ENCODE measurements around the gene BUB1B. TPM values are rescaled to one million over a fixed set of nuclear protein-coding genes. Genes with fewer than 3 reads are reported as not detected.
"Not testable (repeated sequence)": the region's sequence is repeated elsewhere in the genome, so short reads cannot be mapped to it uniquely, and the experiment has no call there.

BUB1B gene
- 10 to 100 TPM; 11.5 to 38.1 (median 29.6) TPM for total RNA-seq (2021; fragmentation: NEBNext Ultra II Directional; extraction: Animal tissue kit (Norgen Biotek cat#: 25700))
- long read RNA-seq, partial matches to known transcripts = 3 of 6 reads
- long read RNA-seq, other reads (novel, unspliced or antisense) = 0 of 6 reads

GRCh38 chr15:40160689-40161688 is at the start of gene BUB1B:
BUB1B (plus strand) TSS chr15:40161069; CDS start chr15:40161221, 152 bp downstream.
- H3K4me3 Mint-ChIP-seq = no peak within 1 kb of the TSS
- DNase-seq = peak; percentile 89
- H3K27me3 Mint-ChIP-seq (ENCODE audit: insufficient read depth) = no peaks in the 10 kb centered on the region
- H3K27ac Mint-ChIP-seq = no peak within 1 kb of the TSS
- H3K4me1 Mint-ChIP-seq (ENCODE audit: low read depth) = peaks cover 5% of the 10 kb centered on the region; the same call in 1 of the 2 replicates
- H3K36me3 Mint-ChIP-seq (ENCODE audit: low read depth) = no peaks in the 10 kb centered on the region; the same call in 1 of the 2 replicates
- H3K9me3 Mint-ChIP-seq = no peaks in the 10 kb centered on the region
- TF ChIP-seq, protein P1, sequence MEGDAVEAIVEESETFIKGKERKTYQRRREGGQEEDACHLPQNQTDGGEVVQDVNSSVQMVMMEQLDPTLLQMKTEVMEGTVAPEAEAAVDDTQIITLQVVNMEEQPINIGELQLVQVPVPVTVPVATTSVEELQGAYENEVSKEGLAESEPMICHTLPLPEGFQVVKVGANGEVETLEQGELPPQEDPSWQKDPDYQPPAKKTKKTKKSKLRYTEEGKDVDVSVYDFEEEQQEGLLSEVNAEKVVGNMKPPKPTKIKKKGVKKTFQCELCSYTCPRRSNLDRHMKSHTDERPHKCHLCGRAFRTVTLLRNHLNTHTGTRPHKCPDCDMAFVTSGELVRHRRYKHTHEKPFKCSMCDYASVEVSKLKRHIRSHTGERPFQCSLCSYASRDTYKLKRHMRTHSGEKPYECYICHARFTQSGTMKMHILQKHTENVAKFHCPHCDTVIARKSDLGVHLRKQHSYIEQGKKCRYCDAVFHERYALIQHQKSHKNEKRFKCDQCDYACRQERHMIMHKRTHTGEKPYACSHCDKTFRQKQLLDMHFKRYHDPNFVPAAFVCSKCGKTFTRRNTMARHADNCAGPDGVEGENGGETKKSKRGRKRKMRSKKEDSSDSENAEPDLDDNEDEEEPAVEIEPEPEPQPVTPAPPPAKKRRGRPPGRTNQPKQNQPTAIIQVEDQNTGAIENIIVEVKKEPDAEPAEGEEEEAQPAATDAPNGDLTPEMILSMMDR (IDR thresholded peaks at IDR 0.05) = no peak

DNA sequence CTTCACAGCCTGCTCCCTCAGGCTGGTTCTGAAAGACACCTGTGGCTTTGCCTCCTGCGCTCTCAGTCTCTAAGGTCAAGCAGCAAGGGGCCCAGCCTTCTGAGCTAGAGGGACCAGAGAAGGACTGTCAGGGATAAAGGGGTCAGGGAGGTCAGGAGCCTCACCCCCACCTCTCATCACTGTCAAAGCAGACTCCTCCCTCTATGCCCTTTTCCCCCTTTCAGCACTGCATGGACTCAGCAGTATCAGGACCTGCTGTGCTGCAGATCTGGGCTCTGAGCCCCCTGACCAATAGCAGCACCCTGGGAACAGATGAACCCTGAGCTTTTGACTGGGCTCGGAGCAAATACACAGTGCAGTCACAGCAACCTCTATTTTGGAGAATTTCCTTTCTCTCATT is 49.0 kb upstream of the BUB1B start:
- no peak for DNase-seq
- peaks cover 36% of the 10 kb centered on the region for H3K4me1 Mint-ChIP-seq (ENCODE audit: low read depth)
- peaks cover 29% of the 10 kb centered on the region for H3K27me3 Mint-ChIP-seq (ENCODE audit: insufficient read depth)
- no peaks in the 10 kb centered on the region for H3K9me3 Mint-ChIP-seq
- no peak overlapping the region for H3K4me3 Mint-ChIP-seq
- H3K27ac Mint-ChIP-seq = no peak overlapping the region
- H3K36me3 Mint-ChIP-seq (ENCODE audit: low read depth) = no peaks in the 10 kb centered on the region
- TF ChIP-seq, protein P1 (IDR thresholded peaks at IDR 0.05) = no peak

- no peaks in the 10 kb centered on the region for H3K9me3 Mint-ChIP-seq
- no peak for DNase-seq
- no peaks in the 10 kb centered on the region for H3K36me3 Mint-ChIP-seq (ENCODE audit: low read depth)
- peaks cover 31% of the 10 kb centered on the region for H3K27me3 Mint-ChIP-seq (ENCODE audit: insufficient read depth)
- no peak overlapping the region for H3K4me3 Mint-ChIP-seq
- H3K4me1 Mint-ChIP-seq (ENCODE audit: low read depth) = peaks cover 28% of the 10 kb centered on the region
- H3K27ac Mint-ChIP-seq = no peak overlapping the region
- TF ChIP-seq, protein P1 (IDR thresholded peaks at IDR 0.05) = no peak
These were observed 48.1 kb upstream of the BUB1B start for GRCh38 chr15:40112789-40113188.

DNA sequence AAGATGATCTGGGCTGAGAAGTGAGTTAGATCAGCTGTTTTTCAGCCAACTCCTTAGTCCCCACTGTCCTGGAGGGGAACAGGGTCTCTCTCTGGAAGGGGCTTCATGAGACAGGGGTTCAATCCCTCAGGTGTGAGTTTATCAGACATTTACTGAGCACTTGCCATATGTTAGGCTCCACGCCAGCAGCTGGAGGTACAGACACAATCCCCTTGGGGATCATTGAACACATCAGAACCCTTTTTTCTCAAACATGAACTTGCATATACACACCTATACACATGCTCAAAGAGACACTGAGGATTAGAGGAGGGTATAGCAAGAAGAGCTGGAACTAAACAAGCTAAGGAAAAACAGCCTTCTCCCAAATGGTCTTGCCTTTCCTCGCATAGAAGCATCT is 46.7 kb upstream of the BUB1B start:
- DNase-seq = no peak
- H3K9me3 Mint-ChIP-seq = no peaks in the 10 kb centered on the region
- peaks cover 26% of the 10 kb centered on the region for H3K4me1 Mint-ChIP-seq (ENCODE audit: low read depth)
- no peak overlapping the region for H3K27ac Mint-ChIP-seq
- TF ChIP-seq, protein P1 (IDR thresholded peaks at IDR 0.05) = no peak
- H3K4me3 Mint-ChIP-seq = no peak overlapping the region
- no peaks in the 10 kb centered on the region for H3K36me3 Mint-ChIP-seq (ENCODE audit: low read depth)
- peaks cover 34% of the 10 kb centered on the region for H3K27me3 Mint-ChIP-seq (ENCODE audit: insufficient read depth)

- not testable (repeated sequence) for H3K36me3 Mint-ChIP-seq (ENCODE audit: low read depth)
- H3K4me1 Mint-ChIP-seq (ENCODE audit: low read depth) = peaks cover 21% of the 10 kb centered on the region
These were observed 45.8 kb upstream of the BUB1B start for GRCh38 chr15:40115106-40115505.

DNA sequence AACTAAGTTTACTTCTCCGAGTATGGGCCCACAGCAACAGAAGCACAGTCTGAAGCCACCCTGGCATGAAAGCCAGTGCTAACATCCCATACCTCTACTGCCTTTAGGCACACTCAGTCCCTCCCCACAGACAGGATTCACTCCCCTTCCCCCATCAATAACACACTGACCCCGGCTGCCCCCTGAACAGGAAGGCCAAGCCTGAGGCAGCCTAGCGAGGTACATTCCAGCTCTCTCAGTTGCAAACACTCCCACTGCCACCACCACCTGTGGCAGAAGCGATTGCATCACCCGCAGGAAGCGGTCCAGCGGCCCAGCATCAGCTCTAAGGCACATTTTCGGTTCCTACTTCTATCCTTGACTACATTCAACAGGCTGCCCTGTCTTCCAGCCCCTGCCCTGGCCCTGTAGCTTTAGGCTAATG is 45.2 kb upstream of the BUB1B start:
- Mint-ChIP-seq H3K4me3 (no peak overlapping the region), H3K36me3 (ENCODE audit: low read depth) (no peaks in the 10 kb centered on the region)

More at GRCh38 chr15:40115106-40115505, 45.8 kb upstream of the BUB1B start:
- H3K27me3 Mint-ChIP-seq (ENCODE audit: insufficient read depth) = peaks cover 34% of the 10 kb centered on the region
- H3K27ac Mint-ChIP-seq, H3K4me3 Mint-ChIP-seq, H3K9me3 Mint-ChIP-seq, DNase-seq: not testable (repeated sequence)

More for the DNA sequence above, 45.2 kb upstream of the BUB1B start:
- TF ChIP-seq, protein P1 (IDR thresholded peaks at IDR 0.05) = no peak
- Mint-ChIP-seq H3K27me3 (ENCODE audit: insufficient read depth) (peaks cover 36% of the 10 kb centered on the region), H3K9me3 (no peaks in the 10 kb centered on the region), H3K27ac (no peak overlapping the region), H3K4me1 (ENCODE audit: low read depth) (peaks cover 21% of the 10 kb centered on the region)
- DNase-seq = no peak
